IMR-90 (cell line): ENCODE results near the gene RNF111. TPM values are rescaled to one million over a fixed set of nuclear protein-coding genes. Genes with fewer than 3 reads are reported as not detected.

Experiments used
- ATAC-seq: fragments of 200-7000 bp; cut with Tn5 transposase; 2 replicates; pipeline ENCODE4 v1.9.1; 2020; ENCODE audit warnings: low read depth, mild to moderate bottlenecking, moderate library complexity
- BruUV-seq: library from RNA; stranded (reverse); fragments of 400-500 nt; replicated peaks from 2 replicates; lab custom pipeline; 2021; lab: Mats Ljungman, UMichigan
- CTCF ChIA-PET: fragments of 300-600 bp; formaldehyde crosslinking; extraction: SDS; loops from one replicate; lab custom pipeline; 2021; ENCODE audit warnings: antibody characterized with exemption; lab: Yijun Ruan, JAX
- POLR2A ChIA-PET: fragments of 300-600 bp; sonication (Branson Sonifier 250); formaldehyde crosslinking; loops from one replicate; lab custom pipeline; 2022; ENCODE audit warnings: antibody characterized with exemption; ENCODE audit not compliant: unreplicated experiment; lab: Charles Lee
- DNase-seq: peaks from one replicate; pipeline ENCODE4 v3.0.0; 2013
- H2AFZ ChIP-seq: replicated peaks from 2 replicates; pipeline ENCODE3; 2013; ENCODE audit warnings: low read length, mild to moderate bottlenecking; ENCODE audit not compliant: poor library complexity
- H2AK5ac ChIP-seq: 2 replicates; pipeline ENCODE4 v1.6.1; 2013; ENCODE audit warnings: low read depth, low read length, inconsistent platforms
- H2AK9ac ChIP-seq: replicated peaks from 2 replicates; pipeline ENCODE3; 2013; ENCODE audit warnings: mild to moderate bottlenecking, low read depth, low read length, moderate library complexity; ENCODE audit not compliant: poor library complexity
- H2BK120ac ChIP-seq: 2 replicates; pipeline ENCODE4 v1.6.1; 2013; ENCODE audit warnings: low read depth, low read length, inconsistent platforms
- H2BK15ac ChIP-seq: 3 replicates; pipeline ENCODE4 v1.6.1; 2013; ENCODE audit warnings: low read depth, low read length, inconsistent platforms
- H2BK20ac ChIP-seq: 2 replicates; pipeline ENCODE4 v1.6.1; 2013; ENCODE audit warnings: low read depth, mild to moderate bottlenecking, inconsistent platforms, low read length, moderate library complexity
- H2BK5ac ChIP-seq: 2 replicates; pipeline ENCODE4 v1.6.1; 2013; ENCODE audit warnings: mild to moderate bottlenecking, low read depth, low read length, inconsistent platforms; ENCODE audit not compliant: poor library complexity, severe bottlenecking
- H3K14ac ChIP-seq: replicated peaks from 2 replicates; pipeline ENCODE4 v1.6.1; 2013; ENCODE audit warnings: low read depth, low read length, inconsistent platforms
- H3K18ac ChIP-seq: 2 replicates; pipeline ENCODE4 v1.6.1; 2013; ENCODE audit warnings: low read depth, low read length, control low read depth
- H3K23ac ChIP-seq: 2 replicates; pipeline ENCODE4 v1.6.1; 2013; ENCODE audit warnings: low read depth, low read length, inconsistent platforms
- H3K27ac ChIP-seq: 2 replicates; pipeline ENCODE4 v1.5.1; 2013; ENCODE audit warnings: mild to moderate bottlenecking, control low read depth, low read length; ENCODE audit not compliant: insufficient read depth
- H3K27me3 ChIP-seq: 2 replicates; pipeline ENCODE4 v1.6.1; 2013; ENCODE audit warnings: low read length; ENCODE audit not compliant: control insufficient read depth, insufficient read depth
- H3K36me3 ChIP-seq: 2 replicates; pipeline ENCODE4 v1.6.1; 2013; ENCODE audit warnings: low read length, mixed read lengths; ENCODE audit not compliant: control insufficient read depth, insufficient read depth
- H3K4ac ChIP-seq: 2 replicates; pipeline ENCODE4 v1.6.1; 2013; ENCODE audit warnings: low read depth, low read length, inconsistent platforms
- H3K4me1 ChIP-seq: 2 replicates; pipeline ENCODE4 v1.6.1; 2013; ENCODE audit warnings: low read length, mixed read lengths; ENCODE audit not compliant: control insufficient read depth, insufficient read depth
- H3K4me2 ChIP-seq: 2 replicates; pipeline ENCODE4 v1.6.1; 2013; ENCODE audit warnings: low read depth, mild to moderate bottlenecking, control low read depth, low read length, moderate library complexity
- H3K4me3 ChIP-seq: 2 replicates; pipeline ENCODE4 v1.5.1; 2013; ENCODE audit warnings: low read depth, mild to moderate bottlenecking, control low read depth, low read length, moderate library complexity; ENCODE audit not compliant: insufficient read depth
- H3K56ac ChIP-seq: 2 replicates; pipeline ENCODE4 v1.6.1; 2013; ENCODE audit warnings: low read length, inconsistent platforms; ENCODE audit not compliant: insufficient read depth; ENCODE audit errors: extremely low read depth
- H3K79me1 ChIP-seq, 2 experiments: 2 replicates each; pipeline ENCODE4 v1.6.1; 2013; ENCODE audit warnings: low read length in 2 of 2, inconsistent platforms in 1 of 2, low read depth in 1 of 2
- H3K9ac ChIP-seq: 2 replicates; pipeline ENCODE4 v1.6.1; 2013; ENCODE audit warnings: low read depth, low read length, control low read depth
- H3K9me1 ChIP-seq: 2 replicates; pipeline ENCODE4 v1.6.1; 2013; ENCODE audit warnings: low read length, inconsistent platforms; ENCODE audit not compliant: insufficient read depth
- H3K9me3 ChIP-seq: 2 replicates; pipeline ENCODE4 v1.6.1; 2013; ENCODE audit warnings: low read length; ENCODE audit not compliant: control insufficient read depth, insufficient read depth
- H4K20me1 ChIP-seq: 2 replicates; pipeline ENCODE4 v1.6.1; 2013; ENCODE audit warnings: low read length, inconsistent platforms; ENCODE audit not compliant: insufficient read depth
- H4K5ac ChIP-seq: 2 replicates; pipeline ENCODE4 v1.6.1; 2013; ENCODE audit warnings: mild to moderate bottlenecking, low read depth, low read length, control low read depth
- H4K8ac ChIP-seq, 2 experiments: 2 replicates each; pipeline ENCODE4 v1.6.1; 2013; ENCODE audit warnings: low read depth in 2 of 2, low read length in 2 of 2, control low read depth in 1 of 2, inconsistent platforms in 1 of 2
- H4K91ac ChIP-seq: 2 replicates; pipeline ENCODE4 v1.6.1; 2013; ENCODE audit warnings: low read depth, low read length, inconsistent platforms; ENCODE audit not compliant: insufficient read depth
- BHLHE40 ChIP-seq: fragments of 150-350 bp; IDR thresholded peaks from 2 replicates; pipeline ENCODE4 v1.6.1; 2016; ENCODE audit warnings: mild to moderate bottlenecking, low read depth, low read length
- CEBPB ChIP-seq: IDR thresholded peaks from 2 replicates; pipeline ENCODE4 v1.6.1; 2012; ENCODE audit warnings: low read depth, low read length, improper control_type of control experiment
- CHD1 ChIP-seq: IDR thresholded peaks from 2 replicates; pipeline ENCODE4 v1.6.1; 2012; ENCODE audit warnings: low read depth, low read length, improper control_type of control experiment
- CTCF ChIP-seq: conservative IDR thresholded peaks from 2 replicates; pipeline ENCODE4 v1.5.1; 2012; ENCODE audit warnings: mild to moderate bottlenecking, low read depth, low read length, improper control_type of control experiment
- ELK1 ChIP-seq: fragments of 150-350 bp; IDR thresholded peaks from 2 replicates; pipeline ENCODE4 v1.6.1; 2016; ENCODE audit warnings: low read depth, mild to moderate bottlenecking, low read length, moderate library complexity, borderline replicate concordance
- WGBS, 2 experiments: methylation state at CpG; one replicate each; pipeline versions ENCODE4 v1.1.5 to v1.1.7; 2013; ENCODE audit warnings: missing lambda C conversion rate in 2 of 2; ENCODE audit not compliant: insufficient read length in 1 of 2; ENCODE audit errors: extremely low coverage in 2 of 2; 5-methylcytosine and 5-hydroxymethylcytosine counted together
- dilution Hi-C: fragments of 300-500 bp; cut with HindIII; formaldehyde crosslinking; loops from one replicate; pipeline ENCODE4 v1.14.3; 2018; ENCODE audit warnings: low sequenced_read_pairs; ENCODE audit not compliant: unreplicated experiment
- in situ Hi-C: fragments of 300-500 bp; cut with MboI; formaldehyde crosslinking; loops from 3 replicates; pipeline ENCODE4 v1.14.3; 2019; ENCODE audit warnings: low sequenced_read_pairs, inconsistent platforms, mixed read lengths
- intact Hi-C: fragments of 100-400 bp; cut with micrococcal nuclease; formaldehyde crosslinking; loops from 2 replicates; pipeline ENCODE4 v1.10.0; 2022
- polyA plus RNA-seq, 3 experiments: library from polyadenylated mRNA; depleted of rRNA; stranded (reverse); fragments of >200 nt; gene quantifications; 2 replicates each; pipeline ENCODE4 v1.2.3, GENCODE V29; 2012; ENCODE audit warnings: low replicate concordance in 1 of 3
- total RNA-seq: library from RNA; depleted of rRNA; stranded (reverse); fragments of >200 nt; gene quantifications from 2 replicates; pipeline ENCODE4 v1.2.3, GENCODE V29; 2012

The RNF111 gene
- total and polyA plus RNA-seq, 2 of the 4 experiments (the other 2 are of a cell fraction), result 13.5 to 20.1 TPM

- no peak for DNase-seq
- CTCF ChIA-PET, result interaction anchor here (0.6 kb wide), 1 partner anchor 19 kb away, joined by 6 read pairs; no protein-coding TSS in a partner anchor
- H3K9me3 ChIP-seq, result no peaks in the 10 kb centered on the region
Measured at GRCh38 chr15:59111251-59111650, 123.8 kb downstream of the RNF111 start.

More at GRCh38 chr15:59111251-59111650, 123.8 kb downstream of the RNF111 start:
- Histone ChIP-seq H4K91ac (no peak overlapping the region), H3K23ac (no peak overlapping the region), H3K56ac (no peak overlapping the region), H3K18ac (no peak overlapping the region), H4K5ac (no peak overlapping the region), H3K79me1 (peaks cover 34 to 48% of the 10 kb centered on the region in 2 experiments), H2BK15ac (no peak overlapping the region), H3K4me3 (no peak overlapping the region), H2BK5ac (no peak overlapping the region), H3K9me1 (no peaks in the 10 kb centered on the region), H3K27ac (no peak overlapping the region), H3K36me3 (peaks cover 2% of the 10 kb centered on the region; the same call in 1 of the 2 replicates), H4K20me1 (no peaks in the 10 kb centered on the region), H3K4me2 (no peak overlapping the region), H2BK120ac (no peak overlapping the region), H2BK20ac (no peak overlapping the region), H3K9ac (no peak overlapping the region), H3K4me1 (no peaks in the 10 kb centered on the region), H2AFZ (no peak overlapping the region), H2AK5ac (no peak overlapping the region), H3K27me3 (no peaks in the 10 kb centered on the region), H2AK9ac (no peak overlapping the region), H3K4ac (no peak overlapping the region), H4K8ac (no peak overlapping the region), H3K14ac (no peak overlapping the region)
- POLR2A ChIA-PET, result no interaction called here
- TF ChIP-seq BHLHE40 (no peak), CEBPB (no peak), CTCF (no peak), ELK1 (no peak), CHD1 (no peak)
- no TSS peak for BruUV-seq
- dilution Hi-C loops (no loop called here), intact Hi-C loops (no loop called here), in situ Hi-C loops (no loop called here)
- no peak for ATAC-seq
- 92% methylated on average over 2 of the region's 4 CpGs; no CpG with 5 or more reads in 1 of the 2 experiments for WGBS, 2 experiments
